Measurements from ENCODE around the gene LMO2.
"Not testable (repeated sequence)": the region's sequence is repeated elsewhere in the genome, so short reads cannot be mapped to it uniquely, and the experiment has no call there.

LMO2 gene

GRCh38 chr11:33825854-33826560 lies 65.9 kb downstream of the LMO2 start:
- H3K36me3 ChIP-seq (replicated peaks; ENCODE audit: insufficient read depth, low read length), result no peaks in the 10 kb centered on the region
- TF ChIP-seq EZH2phosphoT487 (IDR thresholded peaks at IDR 0.05; ENCODE audit: low read length) (no peak), EZH2 (optimal IDR thresholded peaks at IDR 0.05; ENCODE audit: low read depth, low read length) (no peak), CTCF (IDR thresholded peaks at IDR 0.05; ENCODE audit: low read length) (no peak)
- H3K79me2 ChIP-seq (ENCODE audit: low read length), result no peaks in the 10 kb centered on the region
- H2AFZ ChIP-seq (ENCODE audit: low read length), result no peak overlapping the region
- H3K9ac ChIP-seq (ENCODE audit: low read length), result no peak overlapping the region
- H4K20me1 ChIP-seq (ENCODE audit: insufficient read depth, low read length), result no peaks in the 10 kb centered on the region
- peaks cover 7% of the 10 kb centered on the region for H3K27me3 ChIP-seq (replicated peaks; ENCODE audit: insufficient read depth, low read length)
- H3F3A ChIP-seq (ENCODE audit: insufficient read depth, low read length), result no peaks in the 10 kb centered on the region
- H3K4me2 ChIP-seq (ENCODE audit: low read depth, low read length), result no peak overlapping the region
- no peak overlapping the region for H3K4me3 ChIP-seq (ENCODE audit: low read length)
- no peak overlapping the region for H3K27ac ChIP-seq (ENCODE audit: low read length)
- no peaks in the 10 kb centered on the region for H3K4me1 ChIP-seq (ENCODE audit: low read length)
- no peaks in the 10 kb centered on the region for H3K9me2 ChIP-seq (replicated peaks; ENCODE audit: insufficient read depth, low read length)
- no peaks in the 10 kb centered on the region for H3K9me3 ChIP-seq (replicated peaks; ENCODE audit: insufficient read depth, low read length)
- no peak for DNase-seq

GRCh38 chr11:33822981-33823380 lies 68.9 kb downstream of the LMO2 start:
- not testable (repeated sequence) for DNase-seq; H3F3A ChIP-seq (ENCODE audit: insufficient read depth, low read length); H3K4me1 ChIP-seq (ENCODE audit: low read length); H3K79me2 ChIP-seq (ENCODE audit: low read length); H3K9me3 ChIP-seq (replicated peaks; ENCODE audit: insufficient read depth, low read length); H3K9me2 ChIP-seq (replicated peaks; ENCODE audit: insufficient read depth, low read length); H3K9ac ChIP-seq (ENCODE audit: low read length); H2AFZ ChIP-seq (ENCODE audit: low read length); H4K20me1 ChIP-seq (ENCODE audit: insufficient read depth, low read length); H3K4me2 ChIP-seq (ENCODE audit: low read depth, low read length); H3K4me3 ChIP-seq (ENCODE audit: low read length); H3K27ac ChIP-seq (ENCODE audit: low read length); H3K36me3 ChIP-seq (replicated peaks; ENCODE audit: insufficient read depth, low read length)
- peaks cover 16% of the 10 kb centered on the region for H3K27me3 ChIP-seq (replicated peaks; ENCODE audit: insufficient read depth, low read length)

- Histone ChIP-seq H3K9ac (ENCODE audit: low read length) (no peak overlapping the region), H2AFZ (ENCODE audit: low read length) (no peak overlapping the region), H4K20me1 (ENCODE audit: insufficient read depth, low read length) (no peaks in the 10 kb centered on the region), H3K4me3 (ENCODE audit: low read length) (no peak overlapping the region), H3K79me2 (ENCODE audit: low read length) (no peaks in the 10 kb centered on the region), H3K9me2 (replicated peaks; ENCODE audit: insufficient read depth, low read length) (no peaks in the 10 kb centered on the region), H3K36me3 (replicated peaks; ENCODE audit: insufficient read depth, low read length) (no peaks in the 10 kb centered on the region), H3K27me3 (replicated peaks; ENCODE audit: insufficient read depth, low read length) (peaks cover 16% of the 10 kb centered on the region), H3K4me1 (ENCODE audit: low read length) (no peaks in the 10 kb centered on the region), H3K9me3 (replicated peaks; ENCODE audit: insufficient read depth, low read length) (no peaks in the 10 kb centered on the region), H3F3A (ENCODE audit: insufficient read depth, low read length) (no peaks in the 10 kb centered on the region), H3K27ac (ENCODE audit: low read length) (no peak overlapping the region), H3K4me2 (ENCODE audit: low read depth, low read length) (no peak overlapping the region)
- no peak for DNase-seq
- TF ChIP-seq EZH2phosphoT487 (IDR thresholded peaks at IDR 0.05; ENCODE audit: low read length), result no peak
- no peak for TF ChIP-seq CTCF (IDR thresholded peaks at IDR 0.05; ENCODE audit: low read length)
- TF ChIP-seq EZH2 (optimal IDR thresholded peaks at IDR 0.05; ENCODE audit: low read depth, low read length), result no peak
Measured at GRCh38 chr11:33819278-33820035, 72.4 kb downstream of the LMO2 start.

Data from MM.1S (cell line).